GM18505 (cell line): ENCODE results near the gene AMOTL1.

Experiments used
- ATAC-seq: cut with Tn5 transposase; IDR thresholded peaks from one replicate; pipeline ENCODE4 v1.9.1; 2021; ENCODE audit not compliant: unreplicated experiment
- POLR2A ChIP-seq: IDR thresholded peaks from 4 replicates; pipeline ENCODE4 v1.6.1; 2011; ENCODE audit warnings: borderline replicate concordance; ENCODE audit not compliant: insufficient read depth, insufficient read length; ENCODE audit errors: extremely low read depth

AMOTL1 gene

GRCh38 chr11:94734563-94735275, 33.4 kb upstream of the AMOTL1 start:
- ATAC-seq, result peak; percentile 57

GRCh38 chr11:94735907-94736306, 32.2 kb upstream of the AMOTL1 start:
- no peak for ATAC-seq
- no peak for TF ChIP-seq POLR2A

More at GRCh38 chr11:94734563-94735275, 33.4 kb upstream of the AMOTL1 start:
- no peak for TF ChIP-seq POLR2A

GRCh38 chr11:94737171-94737611, 31.0 kb upstream of the AMOTL1 start:
- TF ChIP-seq POLR2A, result no peak
- ATAC-seq, result no peak

GRCh38 chr11:94738746-94739145, 29.4 kb upstream of the AMOTL1 start:
- ATAC-seq, result no peak
- no peak for TF ChIP-seq POLR2A

GRCh38 chr11:94739331-94739730, 28.8 kb upstream of the AMOTL1 start:
- ATAC-seq, result no peak
- TF ChIP-seq POLR2A, result no peak

- ATAC-seq, result no peak
- TF ChIP-seq POLR2A, result no peak
Measured at GRCh38 chr11:94740083-94741021, 27.8 kb upstream of the AMOTL1 start.

- TF ChIP-seq POLR2A, result no peak
- ATAC-seq, result no peak
Measured at GRCh38 chr11:94741022-94741679, 27.0 kb upstream of the AMOTL1 start.

GRCh38 chr11:94742665-94743064, 25.5 kb upstream of the AMOTL1 start:
- no peak for ATAC-seq
- no peak for TF ChIP-seq POLR2A

GRCh38 chr11:94746721-94747120, 21.4 kb upstream of the AMOTL1 start:
- no peak for TF ChIP-seq POLR2A
- ATAC-seq, result no peak

- no peak for TF ChIP-seq POLR2A
- ATAC-seq, result no peak
Measured at GRCh38 chr11:94747146-94747545, 21.0 kb upstream of the AMOTL1 start.

GRCh38 chr11:94747601-94748041, 20.5 kb upstream of the AMOTL1 start:
- no peak for ATAC-seq
- TF ChIP-seq POLR2A, result no peak

- ATAC-seq, result no peak
Measured at GRCh38 chr11:94749369-94749768, 18.8 kb upstream of the AMOTL1 start.

GRCh38 chr11:94750319-94751217, 17.6 kb upstream of the AMOTL1 start:
- no peak for ATAC-seq
- no peak for TF ChIP-seq POLR2A

More at GRCh38 chr11:94749369-94749768, 18.8 kb upstream of the AMOTL1 start:
- TF ChIP-seq POLR2A, result no peak

GRCh38 chr11:94751218-94751609, 16.9 kb upstream of the AMOTL1 start:
- TF ChIP-seq POLR2A, result no peak
- no peak for ATAC-seq
